OCI-LY7 (cell line): ENCODE measurements around the gene MRPL33. TPM values are rescaled to one million over a fixed set of nuclear protein-coding genes. Genes with fewer than 3 reads are reported as not detected.

Experiments
- Bru-seq: library from RNA; stranded (reverse); fragments of 400-500 nt; gene quantifications from one replicate; lab custom pipeline; 2021; lab: Mats Ljungman, UMichigan
- BruChase-seq, 2 experiments: library from RNA; stranded (reverse); fragments of 400-500 nt; gene quantifications; one replicate each; lab custom pipeline; 2021; lab: Mats Ljungman, UMichigan
- BruUV-seq: library from RNA; stranded (reverse); fragments of 400-500 nt; replicated peaks from 2 replicates; lab custom pipeline; 2021; lab: Mats Ljungman, UMichigan
- CTCF ChIA-PET: fragments of 300-600 bp; sonication (Branson Sonifier 250); formaldehyde crosslinking; loops from one replicate; lab custom pipeline; 2022; ENCODE audit warnings: antibody characterized with exemption; ENCODE audit not compliant: unreplicated experiment; lab: Charles Lee
- POLR2A ChIA-PET: fragments of 300-600 bp; sonication (Branson Sonifier 250); formaldehyde crosslinking; loops from one replicate; lab custom pipeline; 2022; ENCODE audit warnings: antibody characterized with exemption; lab: Charles Lee
- DNase-seq: peaks from one replicate; pipeline ENCODE4 v3.0.0-alpha.2; 2015; ENCODE audit warnings: low spot score
- H2AFZ ChIP-seq: fragments of 200-600 bp; sonication (generic), shearing (Covaris generic); 2 replicates; pipeline ENCODE4 v1.6.1; 2014; ENCODE audit warnings: mild to moderate bottlenecking, antibody characterized with exemption, low read length, moderate library complexity
- H3K27ac ChIP-seq: fragments of 200-600 bp; sonication (generic); 2 replicates; pipeline ENCODE4 v1.5.1; 2014; ENCODE audit warnings: mixed run types, low read depth, mild to moderate bottlenecking, moderate library complexity, low read length, inconsistent platforms; ENCODE audit not compliant: poor library complexity, severe bottlenecking
- H3K36me3 ChIP-seq: fragments of 200-600 bp; sonication (generic); 2 replicates; pipeline ENCODE4 v1.6.1; 2014; ENCODE audit warnings: mild to moderate bottlenecking, antibody characterized with exemption, low read length, moderate library complexity, mixed read lengths; ENCODE audit not compliant: insufficient read depth
- H3K4me1 ChIP-seq: fragments of 200-600 bp; sonication (generic); 2 replicates; pipeline ENCODE4 v1.5.1; 2014; ENCODE audit warnings: mild to moderate bottlenecking, low read length; ENCODE audit not compliant: insufficient read depth, poor library complexity, severe bottlenecking
- H3K4me2 ChIP-seq: fragments of 200-600 bp; sonication (generic); 2 replicates; pipeline ENCODE4 v1.6.1; 2014; ENCODE audit warnings: mild to moderate bottlenecking, low read length
- H3K4me3 ChIP-seq: fragments of 200-600 bp; sonication (generic); 2 replicates; pipeline ENCODE4 v1.5.1; 2014; ENCODE audit warnings: mild to moderate bottlenecking, low read depth, low read length; ENCODE audit not compliant: poor library complexity, severe bottlenecking
- H3K79me2 ChIP-seq: fragments of 200-600 bp; sonication (generic); 2 replicates; pipeline ENCODE4 v1.6.1; 2016; ENCODE audit warnings: low read depth, mild to moderate bottlenecking, low read length, moderate library complexity, mixed read lengths; ENCODE audit not compliant: insufficient read depth
- H3K9me2 ChIP-seq: fragments of 200-600 bp; sonication (generic); 2 replicates; pipeline ENCODE4 v1.6.1; 2016; ENCODE audit warnings: mild to moderate bottlenecking, low read length, mixed read lengths; ENCODE audit not compliant: insufficient read depth
- H3K9me3 ChIP-seq: fragments of 200-600 bp; sonication (generic); 2 replicates; pipeline ENCODE4 v1.6.1; 2014; ENCODE audit warnings: mild to moderate bottlenecking, mixed run types, low read length, mixed read lengths
- H4K20me1 ChIP-seq: fragments of 200-600 bp; sonication (generic); 2 replicates; pipeline ENCODE4 v1.6.1; 2014; ENCODE audit warnings: mild to moderate bottlenecking, antibody characterized with exemption, low read length, moderate library complexity, mixed read lengths; ENCODE audit not compliant: insufficient read depth
- EZH2phosphoT487 ChIP-seq: fragments of 200-600 bp; sonication (generic); IDR thresholded peaks from 2 replicates; pipeline ENCODE4 v1.6.1; 2018; ENCODE audit warnings: low read depth, borderline replicate concordance, mild to moderate bottlenecking, mixed run types, antibody characterized with exemption, low read length, moderate library complexity, mixed read lengths
- intact Hi-C: fragments of 100-400 bp; cut with micrococcal nuclease; formaldehyde crosslinking; loops from one replicate; pipeline ENCODE4 v1.10.0; 2022; ENCODE audit not compliant: unreplicated experiment
- long read RNA-seq: library from polyadenylated mRNA; stranded (forward); transcript quantifications from one replicate; pipeline ENCODE4 v2.0.0, GENCODE V29; 2022
- total RNA-seq, 2 experiments: library from RNA; depleted of rRNA in 1 of 2; stranded (reverse); fragments of >200 nt in 1 of 2; shearing (Covaris generic) in 1 of 2; gene quantifications; 2 replicates each; pipeline ENCODE4 v1.2.3, GENCODE V29; 2014 to 2022
- TF ChIP-seq, protein P1 (sequence below): fragments of 200-600 bp; sonication (generic); conservative IDR thresholded peaks from 2 replicates; pipeline ENCODE4 v1.5.1; 2014; ENCODE audit warnings: mild to moderate bottlenecking, antibody characterized with exemption, low read length, moderate library complexity, mixed read lengths

Gene MRPL33
- 51.2 and 51.5 TPM in 2 replicates for total RNA-seq (2014; rRNA removed; shearing (Covaris generic))
- 40.4 and 43.8 TPM in 2 replicates for total RNA-seq (2022)
- Bru-seq, nascent RNA: percentile 78 among the genes with signal in this experiment
- percentile 76 among the genes with signal in this experiment for BruChase-seq, experiment 1, labeled RNA remaining after a 6-hour chase
- percentile 73 among the genes with signal in this experiment for BruChase-seq, experiment 2, labeled RNA remaining after a 2-hour chase
- long read RNA-seq, transcript MRPL33-202 (3 exons, 404 nt): minor isoform, 11 of 74 reads
- long read RNA-seq, transcript MRPL33-201 (4 exons, 518 nt): major isoform, 49 of 74 reads
- long read RNA-seq, partial matches to known transcripts: 1 of 74 reads
- long read RNA-seq, other reads (novel, unspliced or antisense): 12 of 74 reads

DNA sequence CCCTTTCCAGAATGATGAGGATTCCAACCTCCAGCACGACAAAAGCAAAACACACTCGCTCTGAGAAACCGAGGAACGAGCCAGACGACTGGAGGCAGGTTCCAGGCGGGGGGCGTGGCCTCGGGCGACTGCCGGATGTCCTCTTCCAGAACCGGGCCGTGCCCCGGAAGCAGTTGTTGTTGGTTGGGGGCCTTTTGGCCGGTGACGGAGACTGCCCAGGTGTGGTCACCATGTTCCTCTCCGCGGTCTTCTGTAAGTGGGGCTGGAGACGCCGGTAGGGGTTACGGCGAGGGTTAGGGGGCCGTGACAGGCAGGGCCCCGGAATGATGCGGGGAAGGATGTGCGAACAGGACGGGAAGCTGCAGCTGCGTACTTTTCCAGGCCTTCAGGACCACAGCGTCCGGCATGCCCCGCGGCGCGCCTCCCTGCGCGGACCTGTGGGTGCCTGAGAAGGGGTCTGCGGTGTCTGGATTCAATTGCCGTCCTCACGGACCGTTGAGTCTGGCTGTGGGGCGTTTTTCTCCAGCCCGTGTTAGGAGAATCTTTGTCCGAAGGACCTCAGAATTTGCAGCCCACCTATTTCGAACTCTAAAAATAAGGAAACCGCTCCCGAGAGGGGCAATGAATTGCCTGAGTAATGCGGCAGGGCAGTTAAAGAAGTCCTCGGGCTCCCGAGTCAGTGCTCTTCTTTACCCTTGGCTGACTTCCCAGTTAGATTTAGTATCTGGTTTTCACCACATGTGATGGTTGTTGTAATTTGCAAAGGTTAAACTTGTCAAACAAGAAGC is at the start of gene MRPL33:
Gene MRPL33 (plus strand): TSS at position 172 of the 788 bp plus-strand sequence. CDS start 59 bp downstream, at position 231.
- Histone ChIP-seq H3K4me2 (peak within 1 kb of the TSS; percentile 69), H3K27ac (peak within 1 kb of the TSS; percentile 7), H3K4me3 (peak within 1 kb of the TSS; percentile 82), H3K36me3 (peaks cover 17% of the 10 kb centered on the region; the same call in 1 of the 2 replicates), H3K4me1 (peaks cover 12% of the 10 kb centered on the region), H3K79me2 (peaks cover 14% of the 10 kb centered on the region), H2AFZ (peak within 1 kb of the TSS; percentile 99), H4K20me1 (no peaks in the 10 kb centered on the region), H3K9me3 (no peaks in the 10 kb centered on the region), H3K9me2 (peaks cover 5% of the 10 kb centered on the region; the same call in 1 of the 2 replicates)
- ChIA-PET POLR2A (interaction anchor here (0.7 to 1.0 kb wide), 2 partner anchors 9 to 17 kb away, joined by 3 to 5 read pairs; no protein-coding TSS in a partner anchor), CTCF (no interaction called here)
- intact Hi-C loops: loop anchor here (5.0 kb wide), 2 partner anchors 121 to 621 kb away; partner anchors contain the start of genes BABAM2, FOSL2 and RBKS
- TF ChIP-seq, protein P1, sequence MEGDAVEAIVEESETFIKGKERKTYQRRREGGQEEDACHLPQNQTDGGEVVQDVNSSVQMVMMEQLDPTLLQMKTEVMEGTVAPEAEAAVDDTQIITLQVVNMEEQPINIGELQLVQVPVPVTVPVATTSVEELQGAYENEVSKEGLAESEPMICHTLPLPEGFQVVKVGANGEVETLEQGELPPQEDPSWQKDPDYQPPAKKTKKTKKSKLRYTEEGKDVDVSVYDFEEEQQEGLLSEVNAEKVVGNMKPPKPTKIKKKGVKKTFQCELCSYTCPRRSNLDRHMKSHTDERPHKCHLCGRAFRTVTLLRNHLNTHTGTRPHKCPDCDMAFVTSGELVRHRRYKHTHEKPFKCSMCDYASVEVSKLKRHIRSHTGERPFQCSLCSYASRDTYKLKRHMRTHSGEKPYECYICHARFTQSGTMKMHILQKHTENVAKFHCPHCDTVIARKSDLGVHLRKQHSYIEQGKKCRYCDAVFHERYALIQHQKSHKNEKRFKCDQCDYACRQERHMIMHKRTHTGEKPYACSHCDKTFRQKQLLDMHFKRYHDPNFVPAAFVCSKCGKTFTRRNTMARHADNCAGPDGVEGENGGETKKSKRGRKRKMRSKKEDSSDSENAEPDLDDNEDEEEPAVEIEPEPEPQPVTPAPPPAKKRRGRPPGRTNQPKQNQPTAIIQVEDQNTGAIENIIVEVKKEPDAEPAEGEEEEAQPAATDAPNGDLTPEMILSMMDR: no peak
- no peak for TF ChIP-seq EZH2phosphoT487
- DNase-seq: peak; percentile 87
- TSS peak; percentile 64 for BruUV-seq

- Histone ChIP-seq H3K79me2 (no peaks in the 10 kb centered on the region), H3K27ac (no peak overlapping the region), H3K9me2 (no peaks in the 10 kb centered on the region), H3K4me3 (no peak overlapping the region), H4K20me1 (no peaks in the 10 kb centered on the region), H3K4me2 (no peak overlapping the region), H2AFZ (no peak overlapping the region), H3K36me3 (no peaks in the 10 kb centered on the region), H3K9me3 (no peaks in the 10 kb centered on the region), H3K4me1 (no peaks in the 10 kb centered on the region)
- ChIA-PET CTCF (no interaction called here), POLR2A (no interaction called here)
- BruUV-seq: no TSS peak
- intact Hi-C loops: no loop called here
- no peak for TF ChIP-seq EZH2phosphoT487
- TF ChIP-seq, protein P1: no peak
- DNase-seq: no peak
Observed at GRCh38 chr2:27721884-27722485, 49.5 kb upstream of the MRPL33 start.
